Karpas-422 (cell line): ENCODE data around the gene BICC1. TPM values are rescaled to one million over a fixed set of nuclear protein-coding genes. Genes with fewer than 3 reads are reported as not detected.
A peak's percentile ranks its signal among the peaks of the same experiment; 100 is the strongest.

Experiments
- DNase-seq: peaks from one replicate; pipeline ENCODE4 v3.0.0-alpha.2; 2015
- H2AFZ ChIP-seq: fragments of 200-600 bp; sonication (generic); 2 replicates; pipeline ENCODE4 v1.6.1; 2014; ENCODE audit warnings: antibody characterized with exemption, low read length, mixed read lengths
- H3K27ac ChIP-seq: fragments of 200-600 bp; sonication (generic); 2 replicates; pipeline ENCODE4 v1.5.1; 2014; ENCODE audit warnings: mild to moderate bottlenecking, low read length, moderate library complexity
- H3K27me3 ChIP-seq: fragments of 200-600 bp; sonication (generic); 2 replicates; pipeline ENCODE4 v1.6.1; 2014; ENCODE audit warnings: low read length, mixed read lengths
- H3K36me3 ChIP-seq: fragments of 200-600 bp; sonication (generic); 2 replicates; pipeline ENCODE4 v1.6.1; 2014; ENCODE audit warnings: low read length, mixed read lengths; ENCODE audit not compliant: insufficient read depth
- H3K4me1 ChIP-seq: fragments of 200-600 bp; sonication (generic); 2 replicates; pipeline ENCODE4 v1.6.1; 2014; ENCODE audit warnings: mild to moderate bottlenecking, low read length, mixed read lengths
- H3K4me2 ChIP-seq: fragments of 200-600 bp; sonication (generic); 2 replicates; pipeline ENCODE4 v1.6.1; 2014; ENCODE audit warnings: low read length, low read depth, mild to moderate bottlenecking; ENCODE audit not compliant: poor library complexity, severe bottlenecking
- H3K4me3 ChIP-seq: fragments of 200-600 bp; sonication (generic); 2 replicates; pipeline ENCODE4 v1.5.1; 2014; ENCODE audit warnings: mild to moderate bottlenecking, antibody characterized with exemption, low read length, mixed read lengths
- H3K79me2 ChIP-seq: fragments of 200-600 bp; sonication (generic); 2 replicates; pipeline ENCODE4 v1.6.1; 2014; ENCODE audit warnings: mild to moderate bottlenecking, low read length, mixed read lengths
- H3K9ac ChIP-seq: fragments of 200-600 bp; sonication (generic); 2 replicates; pipeline ENCODE4 v1.6.0; 2014; ENCODE audit warnings: low read length
- H3K9me2 ChIP-seq: fragments of 200-600 bp; sonication (generic), shearing (Covaris generic); replicated peaks from 2 replicates; pipeline ENCODE4 v1.6.0; 2014; ENCODE audit warnings: mild to moderate bottlenecking, low read length, moderate library complexity; ENCODE audit not compliant: insufficient read depth
- H3K9me3 ChIP-seq: fragments of 300-700, 200-600 bp; sonication (generic); 2 replicates; pipeline ENCODE4 v1.6.1; 2014; ENCODE audit warnings: low read length, mixed read lengths
- H4K20me1 ChIP-seq: fragments of 200-600 bp; sonication (generic); 2 replicates; pipeline ENCODE4 v1.6.1; 2014; ENCODE audit warnings: mild to moderate bottlenecking, antibody characterized with exemption, low read length, low read depth; ENCODE audit not compliant: insufficient read depth
- total RNA-seq: library from RNA; depleted of rRNA; stranded (reverse); fragments of >200 nt; shearing (Covaris generic); gene quantifications from 2 replicates; pipeline ENCODE4 v1.2.3, GENCODE V29; 2014; ENCODE audit warnings: low replicate concordance

The BICC1 gene
- total RNA-seq, 1 experiment from 2014 or later: not detected

- Histone ChIP-seq H3K27me3 (no peaks in the 10 kb centered on the region), H3K9me2 (no peaks in the 10 kb centered on the region), H3K36me3 (no peaks in the 10 kb centered on the region), H3K27ac (no peak overlapping the region), H3K9me3 (no peaks in the 10 kb centered on the region), H3K79me2 (no peaks in the 10 kb centered on the region), H3K9ac (no peak overlapping the region), H3K4me3 (no peak overlapping the region), H4K20me1 (no peaks in the 10 kb centered on the region), H3K4me2 (no peak overlapping the region), H2AFZ (no peak overlapping the region), H3K4me1 (no peaks in the 10 kb centered on the region)
- peak; percentile 41 for DNase-seq
Measured at GRCh38 chr10:58734116-58734515, 221.4 kb downstream of the BICC1 start.

DNA sequence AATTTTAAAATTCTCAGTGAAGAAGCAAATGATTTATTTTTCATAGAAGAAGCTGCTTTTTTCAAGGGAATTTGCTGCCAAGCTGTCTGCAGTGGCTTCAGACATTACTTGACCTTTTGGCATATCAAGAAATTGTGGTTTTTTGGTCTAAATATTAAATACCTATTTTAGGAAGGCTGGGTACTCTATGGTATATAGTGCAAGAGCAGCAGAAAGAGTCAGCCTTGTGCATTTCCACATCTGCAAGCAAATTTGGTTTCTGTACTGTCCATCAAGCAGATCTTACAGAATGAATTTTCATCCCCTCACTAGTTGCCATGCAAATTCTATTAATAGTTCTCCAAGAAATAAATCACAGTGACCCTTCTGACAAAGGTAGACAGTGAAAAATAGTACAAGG lies 222.0 kb downstream of the BICC1 start:
- Histone ChIP-seq H4K20me1 (no peaks in the 10 kb centered on the region), H3K9ac (no peak overlapping the region), H3K9me3 (no peaks in the 10 kb centered on the region), H3K9me2 (no peaks in the 10 kb centered on the region), H2AFZ (no peak overlapping the region), H3K4me2 (no peak overlapping the region), H3K4me1 (no peaks in the 10 kb centered on the region), H3K27ac (no peak overlapping the region), H3K79me2 (no peaks in the 10 kb centered on the region), H3K4me3 (no peak overlapping the region), H3K36me3 (no peaks in the 10 kb centered on the region), H3K27me3 (no peaks in the 10 kb centered on the region)
- no peak for DNase-seq

DNA sequence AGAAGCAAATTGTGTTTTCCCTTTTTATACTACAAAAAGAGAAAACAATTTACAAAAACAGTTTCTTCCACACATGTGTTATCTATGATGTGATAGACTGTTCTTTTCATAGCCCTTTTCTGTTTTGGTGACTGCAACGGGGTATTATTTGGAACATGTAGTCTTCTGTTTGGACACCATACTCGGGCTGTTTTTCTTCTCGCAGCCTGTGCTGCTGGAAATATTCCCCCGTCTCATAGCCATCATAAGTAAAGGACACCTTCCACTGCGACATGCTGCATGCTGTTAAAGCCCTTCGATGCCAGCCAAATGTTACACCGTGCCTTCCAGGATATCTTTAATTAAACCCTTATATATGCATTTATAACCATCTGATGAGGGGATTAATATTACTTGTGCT lies 222.4 kb downstream of the BICC1 start:
- H3K9me2 ChIP-seq: no peaks in the 10 kb centered on the region

GRCh38 chr10:58740620-58741369 lies 228.1 kb downstream of the BICC1 start:
- no peaks in the 10 kb centered on the region for H4K20me1 ChIP-seq
- no peak for DNase-seq
- H3K27ac ChIP-seq: no peak overlapping the region
- H3K4me2 ChIP-seq: no peak overlapping the region
- H3K9me3 ChIP-seq: no peaks in the 10 kb centered on the region
- no peak overlapping the region for H2AFZ ChIP-seq
- no peaks in the 10 kb centered on the region for H3K36me3 ChIP-seq
- H3K9me2 ChIP-seq: no peaks in the 10 kb centered on the region
- H3K4me1 ChIP-seq: no peaks in the 10 kb centered on the region
- no peak overlapping the region for H3K9ac ChIP-seq
- H3K4me3 ChIP-seq: no peak overlapping the region
- no peaks in the 10 kb centered on the region for H3K27me3 ChIP-seq
- H3K79me2 ChIP-seq: no peaks in the 10 kb centered on the region

More for the DNA sequence above, 222.4 kb downstream of the BICC1 start:
- H3K9ac ChIP-seq: no peak overlapping the region
- no peak overlapping the region for H3K27ac ChIP-seq
- H3K79me2 ChIP-seq: no peaks in the 10 kb centered on the region
- H2AFZ ChIP-seq: no peak overlapping the region
- H3K4me2 ChIP-seq: no peak overlapping the region
- no peak overlapping the region for H3K4me3 ChIP-seq
- H3K4me1 ChIP-seq: no peaks in the 10 kb centered on the region
- no peaks in the 10 kb centered on the region for H3K9me3 ChIP-seq
- H3K27me3 ChIP-seq: no peaks in the 10 kb centered on the region
- H3K36me3 ChIP-seq: no peaks in the 10 kb centered on the region
- no peaks in the 10 kb centered on the region for H4K20me1 ChIP-seq
- DNase-seq: no peak

- DNase-seq: no peak
- no peak overlapping the region for H3K4me3 ChIP-seq
- no peaks in the 10 kb centered on the region for H3K9me2 ChIP-seq
- H3K79me2 ChIP-seq: no peaks in the 10 kb centered on the region
- H3K4me2 ChIP-seq: no peak overlapping the region
- H3K4me1 ChIP-seq: no peaks in the 10 kb centered on the region
- no peaks in the 10 kb centered on the region for H3K27me3 ChIP-seq
- H4K20me1 ChIP-seq: no peaks in the 10 kb centered on the region
- no peak overlapping the region for H2AFZ ChIP-seq
- no peak overlapping the region for H3K9ac ChIP-seq
- H3K36me3 ChIP-seq: no peaks in the 10 kb centered on the region
- no peak overlapping the region for H3K27ac ChIP-seq
- H3K9me3 ChIP-seq: no peaks in the 10 kb centered on the region
Measured at GRCh38 chr10:58741673-58742072, 229.0 kb downstream of the BICC1 start.

DNA sequence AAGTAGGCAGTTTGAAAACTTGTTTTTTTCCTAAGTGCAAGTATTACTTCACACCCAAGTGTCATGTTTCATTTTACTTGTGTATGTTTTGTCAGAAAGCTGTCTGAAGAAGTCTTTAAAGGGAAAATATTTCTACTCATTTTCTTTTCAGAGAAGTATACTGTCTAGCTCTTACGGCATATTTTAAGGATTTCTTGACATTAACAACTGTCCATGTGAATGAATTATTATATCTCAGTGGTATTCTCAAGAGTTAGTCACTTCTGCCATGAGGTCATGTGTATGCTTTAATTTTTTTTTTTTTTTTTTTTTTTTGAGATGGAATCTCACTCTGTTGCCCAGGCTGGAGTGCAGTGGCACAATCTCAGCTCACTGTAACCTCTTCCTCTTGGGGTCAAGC lies 229.5 kb downstream of the BICC1 start:
- Histone ChIP-seq H4K20me1 (no peaks in the 10 kb centered on the region), H3K27ac (no peak overlapping the region), H3K27me3 (no peaks in the 10 kb centered on the region), H2AFZ (no peak overlapping the region), H3K9me3 (no peaks in the 10 kb centered on the region), H3K4me3 (no peak overlapping the region), H3K4me1 (no peaks in the 10 kb centered on the region), H3K4me2 (no peak overlapping the region), H3K9ac (no peak overlapping the region), H3K36me3 (no peaks in the 10 kb centered on the region), H3K79me2 (no peaks in the 10 kb centered on the region), H3K9me2 (no peaks in the 10 kb centered on the region)
- no peak for DNase-seq

- Histone ChIP-seq H3K9me3 (no peaks in the 10 kb centered on the region), H3K36me3 (no peaks in the 10 kb centered on the region)
- no peak for DNase-seq
Measured at GRCh38 chr10:58743466-58744115, 230.9 kb downstream of the BICC1 start.

GRCh38 chr10:58746474-58747185 lies 234.0 kb downstream of the BICC1 start:
- Histone ChIP-seq H3K4me3 (no peak overlapping the region), H2AFZ (no peak overlapping the region), H3K27me3 (no peaks in the 10 kb centered on the region), H3K79me2 (no peaks in the 10 kb centered on the region), H3K9me3 (no peaks in the 10 kb centered on the region), H3K9me2 (no peaks in the 10 kb centered on the region), H3K36me3 (no peaks in the 10 kb centered on the region), H3K9ac (no peak overlapping the region), H3K4me2 (no peak overlapping the region), H3K27ac (no peak overlapping the region), H4K20me1 (no peaks in the 10 kb centered on the region), H3K4me1 (no peaks in the 10 kb centered on the region)
- DNase-seq: no peak

More at GRCh38 chr10:58743466-58744115, 230.9 kb downstream of the BICC1 start:
- Histone ChIP-seq H3K9me2 (no peaks in the 10 kb centered on the region), H3K4me3 (no peak overlapping the region), H3K4me2 (no peak overlapping the region), H2AFZ (no peak overlapping the region), H3K9ac (no peak overlapping the region), H3K27ac (no peak overlapping the region), H4K20me1 (no peaks in the 10 kb centered on the region), H3K27me3 (no peaks in the 10 kb centered on the region), H3K79me2 (no peaks in the 10 kb centered on the region), H3K4me1 (no peaks in the 10 kb centered on the region)
